Right lobe of liver (tissue), 4 donors: ENCODE measurements around the gene TSPAN14.

Experiments
- POLR2A ChIP-seq: fragments of 450-650 bp; IDR thresholded peaks from one replicate; pipeline ENCODE4 v1.6.1; 2017; ENCODE audit warnings: antibody characterized with exemption, mild to moderate bottlenecking
- TF ChIP-seq, protein P1 (sequence below), 4 donors: fragments of 200-600 bp in 3 of 4; fragments of 450-650 bp in 1 of 4; IDR thresholded peaks; one replicate each; pipeline versions ENCODE4 v1.5.1 to v1.8.0; 2016 to 2022; ENCODE audit warnings: antibody characterized with exemption in 4 of 4, mild to moderate bottlenecking in 2 of 4
- donor health status: DM: no; HTN: no; CAD: no.
- donor health status: DM: no; HTN: no; CAD: no.
- donor health status: DM: no; HTN: yes; CAD: no.

DNA sequence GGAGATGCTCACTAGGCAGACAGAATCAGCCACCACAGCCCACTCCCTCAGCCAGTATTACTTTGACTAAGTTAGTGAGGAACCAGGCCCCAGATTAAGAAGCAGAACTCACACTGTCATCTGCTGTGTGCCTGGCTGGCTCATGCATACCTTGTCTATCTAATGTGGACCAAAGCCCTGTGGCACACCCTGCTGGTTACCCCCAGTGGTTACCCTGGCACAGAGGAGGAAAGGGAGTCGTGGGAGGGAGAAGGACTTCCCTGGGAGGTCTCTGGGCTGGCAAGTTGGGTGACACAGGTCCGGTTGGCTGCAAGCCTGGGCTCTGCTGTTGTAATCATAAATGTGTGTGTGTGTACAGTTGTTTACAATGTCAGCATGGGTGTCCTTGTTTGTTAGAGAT is 76.1 kb downstream of the TSPAN14 start:
- TF ChIP-seq, protein P1, sequence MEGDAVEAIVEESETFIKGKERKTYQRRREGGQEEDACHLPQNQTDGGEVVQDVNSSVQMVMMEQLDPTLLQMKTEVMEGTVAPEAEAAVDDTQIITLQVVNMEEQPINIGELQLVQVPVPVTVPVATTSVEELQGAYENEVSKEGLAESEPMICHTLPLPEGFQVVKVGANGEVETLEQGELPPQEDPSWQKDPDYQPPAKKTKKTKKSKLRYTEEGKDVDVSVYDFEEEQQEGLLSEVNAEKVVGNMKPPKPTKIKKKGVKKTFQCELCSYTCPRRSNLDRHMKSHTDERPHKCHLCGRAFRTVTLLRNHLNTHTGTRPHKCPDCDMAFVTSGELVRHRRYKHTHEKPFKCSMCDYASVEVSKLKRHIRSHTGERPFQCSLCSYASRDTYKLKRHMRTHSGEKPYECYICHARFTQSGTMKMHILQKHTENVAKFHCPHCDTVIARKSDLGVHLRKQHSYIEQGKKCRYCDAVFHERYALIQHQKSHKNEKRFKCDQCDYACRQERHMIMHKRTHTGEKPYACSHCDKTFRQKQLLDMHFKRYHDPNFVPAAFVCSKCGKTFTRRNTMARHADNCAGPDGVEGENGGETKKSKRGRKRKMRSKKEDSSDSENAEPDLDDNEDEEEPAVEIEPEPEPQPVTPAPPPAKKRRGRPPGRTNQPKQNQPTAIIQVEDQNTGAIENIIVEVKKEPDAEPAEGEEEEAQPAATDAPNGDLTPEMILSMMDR (IDR thresholded peaks at IDR 0.05) = peak; percentile 24 to 46 (median 40)
- TF ChIP-seq POLR2A = no peak
